ENCODE results near the gene LRMDA. TPM values are rescaled to one million over a fixed set of nuclear protein-coding genes. Genes with fewer than 3 reads are reported as not detected.

The LRMDA gene
- total RNA-seq, 2 donors from 2014 or later = 12.2 to 25.4 TPM

DNA sequence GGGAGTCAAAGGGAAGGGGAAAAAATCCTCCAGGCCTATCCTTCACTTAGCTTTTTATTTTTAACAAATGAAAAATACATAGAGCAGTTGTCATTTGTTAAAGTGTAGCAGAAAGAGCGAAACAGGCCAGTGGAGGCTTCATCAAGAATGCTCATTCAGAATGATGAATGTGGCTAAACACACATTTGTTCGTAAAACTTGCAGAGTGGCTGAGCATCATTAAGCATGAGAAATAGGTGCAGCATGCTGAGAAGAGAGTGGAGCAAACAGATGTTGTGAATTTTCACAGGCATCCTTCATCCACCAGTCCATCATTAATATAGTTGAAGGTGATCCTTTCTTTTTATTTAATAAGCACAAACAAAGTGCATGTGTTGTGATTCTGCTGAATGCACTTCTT lies 407.6 kb downstream of the LRMDA start:
- no peaks in the 10 kb centered on the region for H3K36me3 ChIP-seq (replicated peaks in 1 of 2; ENCODE audit: insufficient read depth in 1 of 2, low read depth in 2 of 2)
- no peak for TF ChIP-seq CTCF (IDR thresholded peaks at IDR 0.05)
- TF ChIP-seq POLR2A (IDR thresholded peaks at IDR 0.05) = no peak
- WGBS, 2 donors = 92 to 97% methylated on average over 2 of the region's 2 CpGs
- H3K9me3 ChIP-seq = no peaks in the 10 kb centered on the region
- no peak for ATAC-seq
- H3K27ac ChIP-seq = no peak overlapping the region
- H3K27me3 ChIP-seq = no peaks in the 10 kb centered on the region
- no peak overlapping the region for H3K4me3 ChIP-seq
- no peaks in the 10 kb centered on the region for H3K4me1 ChIP-seq
- intact Hi-C loops (cut with DNase I) = no loop called here
- no peak for DNase-seq

DNA sequence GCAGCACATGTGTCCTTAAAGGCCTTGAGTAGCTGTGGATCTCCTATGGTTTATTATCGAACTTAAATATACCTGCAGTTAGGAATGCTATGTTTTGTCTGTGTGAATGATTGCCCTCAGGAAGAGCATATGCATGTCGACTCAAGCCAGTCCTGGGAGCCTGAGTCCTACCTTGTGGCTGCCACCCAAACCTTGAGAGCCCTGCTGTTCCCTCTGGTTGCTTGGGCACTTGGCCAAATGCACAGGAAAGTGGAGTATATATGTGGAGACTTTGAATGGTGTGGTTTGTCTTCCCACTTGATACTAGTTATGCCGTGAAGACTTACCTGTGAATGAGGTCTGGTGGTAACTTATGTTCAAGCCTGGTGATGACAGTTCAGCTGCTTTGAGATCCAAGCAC lies 409.8 kb downstream of the LRMDA start:
- Histone ChIP-seq H3K4me3 (no peak overlapping the region), H3K9me3 (no peaks in the 10 kb centered on the region), H3K27ac (no peak overlapping the region), H3K4me1 (peaks cover 4% of the 10 kb centered on the region), H3K27me3 (no peaks in the 10 kb centered on the region), H3K36me3 (replicated peaks in 1 of 2; ENCODE audit: insufficient read depth in 1 of 2, low read depth in 2 of 2) (no peaks in the 10 kb centered on the region)
- DNase-seq = peak in 2 of 4 donors; percentile 21 to 24
- intact Hi-C loops (cut with DNase I) = no loop called here
- TF ChIP-seq POLR2A (IDR thresholded peaks at IDR 0.05) = no peak
- TF ChIP-seq CTCF (IDR thresholded peaks at IDR 0.05) = no peak
- 74 to 88% methylated on average over 3 of the region's 3 CpGs for WGBS, 2 donors
- no peak for ATAC-seq

DNA sequence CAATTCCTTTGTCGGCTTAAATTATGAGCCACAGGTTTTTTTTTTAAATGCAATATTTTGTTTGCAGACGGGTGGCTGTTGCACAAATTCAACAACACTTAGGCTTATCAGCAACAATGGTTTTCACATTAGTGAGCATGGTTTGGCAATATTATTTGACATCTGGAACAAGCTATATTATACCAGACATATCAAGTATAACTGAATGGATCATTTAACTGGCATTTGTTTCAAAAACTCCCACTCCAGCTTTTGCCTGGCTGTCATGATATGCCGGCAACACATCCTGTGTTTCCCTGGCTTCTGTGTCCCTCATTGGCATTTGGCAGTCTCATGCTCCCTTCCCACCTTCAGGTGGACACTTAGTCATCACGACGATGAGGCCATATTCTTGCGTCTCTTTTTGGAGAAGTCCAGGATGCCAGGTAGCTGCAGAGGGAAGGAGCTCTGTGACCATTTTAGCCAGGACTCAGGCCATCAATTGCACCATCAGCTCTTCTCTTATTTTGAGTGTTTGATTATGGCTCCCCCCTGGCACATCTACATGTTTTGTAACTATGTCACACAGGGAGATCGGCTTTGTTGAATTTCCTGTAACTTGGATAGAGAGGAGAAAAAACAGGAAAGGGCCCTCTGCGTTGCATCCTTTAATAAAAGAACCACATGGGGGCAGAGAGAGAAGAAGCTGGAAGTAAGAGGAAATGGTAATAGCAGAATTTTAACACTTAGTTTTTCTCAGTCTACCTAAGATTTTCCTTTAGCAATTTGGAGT lies 413.9 kb downstream of the LRMDA start:
- ATAC-seq (no peak), DNase-seq (no peak)
- no peaks in the 10 kb centered on the region for H3K9me3 ChIP-seq
- no peaks in the 10 kb centered on the region for H3K36me3 ChIP-seq (replicated peaks in 1 of 2; ENCODE audit: insufficient read depth in 1 of 2, low read depth in 2 of 2)
- no peaks in the 10 kb centered on the region for H3K27me3 ChIP-seq
- H3K27ac ChIP-seq = no peak overlapping the region
- peaks cover 4% of the 10 kb centered on the region for H3K4me1 ChIP-seq
- no peak overlapping the region for H3K4me3 ChIP-seq
- no peak for TF ChIP-seq POLR2A (IDR thresholded peaks at IDR 0.05)
- no peak for TF ChIP-seq CTCF (IDR thresholded peaks at IDR 0.05)
- intact Hi-C loops (cut with DNase I) = no loop called here
- 58 to 75% methylated on average over 8 of the region's 8 CpGs for WGBS, 2 donors

- intact Hi-C loops (cut with DNase I) = no loop called here
- TF ChIP-seq POLR2A (IDR thresholded peaks at IDR 0.05) = no peak
- TF ChIP-seq CTCF (IDR thresholded peaks at IDR 0.05) = no peak
Observed at GRCh38 chr10:75847477-75847876, 416.1 kb downstream of the LRMDA start.

More at GRCh38 chr10:75847477-75847876, 416.1 kb downstream of the LRMDA start:
- ATAC-seq = no peak
- Histone ChIP-seq H3K4me3 (no peak overlapping the region), H3K36me3 (replicated peaks in 1 of 2; ENCODE audit: insufficient read depth in 1 of 2, low read depth in 2 of 2) (no peaks in the 10 kb centered on the region), H3K27ac (no peak overlapping the region), H3K27me3 (no peaks in the 10 kb centered on the region), H3K4me1 (peaks cover 4% of the 10 kb centered on the region), H3K9me3 (no peaks in the 10 kb centered on the region)
- no peak for DNase-seq

Data from body of pancreas (tissue), 4 donors.